Smooth muscle cell (in vitro differentiated cells): ENCODE measurements around the gene JRKL. TPM values are rescaled to one million over a fixed set of nuclear protein-coding genes. Genes with fewer than 3 reads are reported as not detected.

ENCODE experiments used
- DNase-seq: peaks from one replicate; lab custom pipeline; 2025; ENCODE audit not compliant: unreplicated experiment; lab: John Stamatoyannopoulos, UW
- H2AFZ ChIP-seq: fragments of 200-600 bp; sonication (generic); 2 replicates; pipeline ENCODE4 v1.6.0; 2016; ENCODE audit warnings: antibody characterized with exemption, low read depth, mild to moderate bottlenecking
- H3F3A ChIP-seq: fragments of 200-600 bp; sonication (generic); 2 replicates; pipeline ENCODE4 v1.6.0; 2017; ENCODE audit warnings: antibody characterized with exemption, low read depth
- H3K27ac ChIP-seq: fragments of 200-600 bp; sonication (generic); 2 replicates; pipeline ENCODE4 v1.5.1; 2016; ENCODE audit warnings: low read depth, mild to moderate bottlenecking
- H3K27me3 ChIP-seq: fragments of 200-600 bp; sonication (generic); 2 replicates; pipeline ENCODE4 v1.6.1; 2016; ENCODE audit warnings: low read depth, mild to moderate bottlenecking
- H3K36me3 ChIP-seq: fragments of 200-600 bp; sonication (generic); 2 replicates; pipeline ENCODE4 v1.5.1; 2016; ENCODE audit warnings: low read depth
- H3K4me1 ChIP-seq: fragments of 200-600 bp; sonication (generic); 2 replicates; pipeline ENCODE4 v1.5.1; 2016; ENCODE audit warnings: low read depth
- H3K4me2 ChIP-seq: fragments of 200-600 bp; sonication (generic); 2 replicates; pipeline ENCODE4 v1.6.0; 2016; ENCODE audit warnings: mild to moderate bottlenecking
- H3K4me3 ChIP-seq: fragments of 200-600 bp; sonication (generic); 2 replicates; pipeline ENCODE4 v1.5.1; 2016; ENCODE audit warnings: mild to moderate bottlenecking
- H3K79me2 ChIP-seq: fragments of 200-600 bp; sonication (generic); 2 replicates; pipeline ENCODE4 v1.6.0; 2016; ENCODE audit warnings: low read depth, mild to moderate bottlenecking
- H3K9ac ChIP-seq: fragments of 200-600 bp; sonication (generic); 2 replicates; pipeline ENCODE4 v1.6.0; 2016; ENCODE audit warnings: low read depth
- H3K9me3 ChIP-seq: fragments of 200-600 bp; sonication (generic); replicated peaks from 2 replicates; pipeline ENCODE4 v1.5.1; 2016; ENCODE audit warnings: low read depth
- H4K20me1 ChIP-seq: fragments of 200-600 bp; sonication (generic); 2 replicates; pipeline ENCODE4 v1.6.0; 2016; ENCODE audit warnings: low read depth
- CTCF ChIP-seq: fragments of 200-600 bp; sonication (generic); IDR thresholded peaks from 2 replicates; pipeline ENCODE4 v1.5.1; 2017; ENCODE audit warnings: borderline replicate concordance, mild to moderate bottlenecking, antibody characterized with exemption; ENCODE audit not compliant: insufficient read depth, poor library complexity, severe bottlenecking
- WGBS: methylation state at CpG from one replicate; pipeline ENCODE4 v1.1.7; 2016; ENCODE audit warnings: low lambda C conversion rate; 5-methylcytosine and 5-hydroxymethylcytosine counted together
- polyA plus RNA-seq: library from polyadenylated mRNA; unstranded; fragments of >200 nt; fragmentation: Nextera tagmentation; extraction: Ambion mirVana; gene quantifications from 2 replicates; pipeline ENCODE4 v1.2.1, GENCODE V29; 2016
- total RNA-seq: library from RNA; depleted of rRNA; stranded (reverse); fragments of >200 nt; gene quantifications from 2 replicates; pipeline ENCODE4 v1.2.3, GENCODE V29; 2014

JRKL gene
- total RNA-seq = 12.1 and 16.9 TPM in 2 replicates
- 6.1 and 7.1 TPM in 2 replicates for polyA plus RNA-seq

- Histone ChIP-seq H3K4me1 (peaks cover 23% of the 10 kb centered on the region), H3K9me3 (no peaks in the 10 kb centered on the region), H3K9ac (peak within 1 kb of the TSS; percentile 81), H4K20me1 (peaks cover 18% of the 10 kb centered on the region), H2AFZ (peak within 1 kb of the TSS; percentile 67), H3F3A (peaks cover 8% of the 10 kb centered on the region), H3K79me2 (peaks cover 77% of the 10 kb centered on the region), H3K27me3 (no peaks in the 10 kb centered on the region), H3K36me3 (no peaks in the 10 kb centered on the region), H3K4me3 (peak within 1 kb of the TSS; percentile 74), H3K4me2 (peak within 1 kb of the TSS; percentile 91), H3K27ac (peak within 1 kb of the TSS; percentile 82)
- no peak for TF ChIP-seq CTCF
- peak; percentile 91 for DNase-seq
- WGBS = 1% methylated on average over 46 of the region's 53 CpGs
Observed at GRCh38 chr11:96389720-96390487, at the start of gene JRKL, which contains the start of gene CCDC82. JRKL (plus strand) TSS chr11:96390013; CDS start chr11:96390650, 637 bp downstream. CCDC82 (minus strand) TSS chr11:96389912; CDS start chr11:96384747, 5,165 bp downstream.

- H3K79me2 ChIP-seq = peaks cover 75% of the 10 kb centered on the region
- H3K27ac ChIP-seq = peak overlapping the region; percentile 90
- H3K9me3 ChIP-seq = no peaks in the 10 kb centered on the region
- no peaks in the 10 kb centered on the region for H3K27me3 ChIP-seq
- 66% methylated on average over 4 of the region's 4 CpGs for WGBS
- H3K9ac ChIP-seq = peak overlapping the region; percentile 90
- peaks cover 54% of the 10 kb centered on the region for H3K4me1 ChIP-seq
- H4K20me1 ChIP-seq = peaks cover 11% of the 10 kb centered on the region
- no peak overlapping the region for H2AFZ ChIP-seq
- H3K36me3 ChIP-seq = no peaks in the 10 kb centered on the region
- H3K4me2 ChIP-seq = peak overlapping the region; percentile 91
- DNase-seq = no peak
- no peak for TF ChIP-seq CTCF
- peak overlapping the region; percentile 97 for H3K4me3 ChIP-seq
- H3F3A ChIP-seq = peaks cover 28% of the 10 kb centered on the region
Observed at GRCh38 chr11:96340555-96340885, 49.3 kb upstream of the JRKL start.

- Histone ChIP-seq H3K4me2 (peak overlapping the region; percentile 91), H3K27ac (peak overlapping the region; percentile 90), H2AFZ (no peak overlapping the region), H3K27me3 (no peaks in the 10 kb centered on the region), H3K4me1 (peaks cover 47% of the 10 kb centered on the region), H3K9ac (peak overlapping the region; percentile 90), H3F3A (peaks cover 28% of the 10 kb centered on the region), H4K20me1 (peaks cover 11% of the 10 kb centered on the region), H3K4me3 (peak overlapping the region; percentile 97), H3K79me2 (peaks cover 66% of the 10 kb centered on the region), H3K36me3 (no peaks in the 10 kb centered on the region), H3K9me3 (no peaks in the 10 kb centered on the region)
- DNase-seq = no peak
- 37% methylated on average over 22 of the region's 26 CpGs for WGBS
- peak; percentile 26 for TF ChIP-seq CTCF
Observed at GRCh38 chr11:96341211-96342013, 48.4 kb upstream of the JRKL start.
